Measurements from ENCODE around the gene RAB23. TPM values are rescaled to one million over a fixed set of nuclear protein-coding genes. Genes with fewer than 3 reads are reported as not detected.

RAB23 gene
- total RNA-seq, 6 donors from 2014 or later: 6.3 to 19.7 (median 9.1) TPM

DNA sequence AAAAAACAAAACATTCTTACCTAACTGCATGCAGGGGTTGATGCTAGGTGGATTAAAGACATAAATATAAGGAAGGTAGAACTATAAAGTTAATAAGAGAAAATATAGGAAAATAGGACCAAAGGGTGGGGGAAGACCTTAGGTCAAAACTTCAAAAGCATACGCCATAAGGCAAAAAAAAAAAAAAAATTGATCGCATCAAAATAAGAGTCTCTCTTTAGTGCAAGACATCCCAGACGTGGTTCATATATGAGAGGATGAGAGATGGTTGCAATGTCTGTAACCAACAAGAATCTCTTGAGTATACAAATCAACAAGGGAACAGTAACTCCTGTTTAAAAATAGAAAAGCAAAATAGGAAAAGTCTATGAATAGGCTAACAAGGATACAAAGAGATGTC lies 41.5 kb downstream of the RAB23 start:
- TF ChIP-seq, protein P1, sequence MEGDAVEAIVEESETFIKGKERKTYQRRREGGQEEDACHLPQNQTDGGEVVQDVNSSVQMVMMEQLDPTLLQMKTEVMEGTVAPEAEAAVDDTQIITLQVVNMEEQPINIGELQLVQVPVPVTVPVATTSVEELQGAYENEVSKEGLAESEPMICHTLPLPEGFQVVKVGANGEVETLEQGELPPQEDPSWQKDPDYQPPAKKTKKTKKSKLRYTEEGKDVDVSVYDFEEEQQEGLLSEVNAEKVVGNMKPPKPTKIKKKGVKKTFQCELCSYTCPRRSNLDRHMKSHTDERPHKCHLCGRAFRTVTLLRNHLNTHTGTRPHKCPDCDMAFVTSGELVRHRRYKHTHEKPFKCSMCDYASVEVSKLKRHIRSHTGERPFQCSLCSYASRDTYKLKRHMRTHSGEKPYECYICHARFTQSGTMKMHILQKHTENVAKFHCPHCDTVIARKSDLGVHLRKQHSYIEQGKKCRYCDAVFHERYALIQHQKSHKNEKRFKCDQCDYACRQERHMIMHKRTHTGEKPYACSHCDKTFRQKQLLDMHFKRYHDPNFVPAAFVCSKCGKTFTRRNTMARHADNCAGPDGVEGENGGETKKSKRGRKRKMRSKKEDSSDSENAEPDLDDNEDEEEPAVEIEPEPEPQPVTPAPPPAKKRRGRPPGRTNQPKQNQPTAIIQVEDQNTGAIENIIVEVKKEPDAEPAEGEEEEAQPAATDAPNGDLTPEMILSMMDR (IDR thresholded peaks at IDR 0.05): no peak
- no peak for TF ChIP-seq POLR2A (IDR thresholded peaks at IDR 0.05)
- no peak for TF ChIP-seq POLR2AphosphoS5 (IDR thresholded peaks at IDR 0.05)
- no peak for TF ChIP-seq EP300 (IDR thresholded peaks at IDR 0.05)
- WGBS, 2 donors: 84 to 90% methylated on average over 3 of the region's 3 CpGs
- Histone ChIP-seq H3K27ac (peak overlapping the region in 1 of 4 donors; percentile 61), H3K4me3 (no peak overlapping the region), H3K9me3 (no peaks in the 10 kb centered on the region), H3K4me1 (peaks cover 0 to 4% (median 0%) of the 10 kb centered on the region in 4 donors), H3K27me3 (no peaks in the 10 kb centered on the region), H3K36me3 (peaks cover 0 to 21% (median 0%) of the 10 kb centered on the region in 4 donors)
- ATAC-seq (ENCODE audit: low FRiP score in 2 of 2) (no peak), DNase-seq (no peak)

DNA sequence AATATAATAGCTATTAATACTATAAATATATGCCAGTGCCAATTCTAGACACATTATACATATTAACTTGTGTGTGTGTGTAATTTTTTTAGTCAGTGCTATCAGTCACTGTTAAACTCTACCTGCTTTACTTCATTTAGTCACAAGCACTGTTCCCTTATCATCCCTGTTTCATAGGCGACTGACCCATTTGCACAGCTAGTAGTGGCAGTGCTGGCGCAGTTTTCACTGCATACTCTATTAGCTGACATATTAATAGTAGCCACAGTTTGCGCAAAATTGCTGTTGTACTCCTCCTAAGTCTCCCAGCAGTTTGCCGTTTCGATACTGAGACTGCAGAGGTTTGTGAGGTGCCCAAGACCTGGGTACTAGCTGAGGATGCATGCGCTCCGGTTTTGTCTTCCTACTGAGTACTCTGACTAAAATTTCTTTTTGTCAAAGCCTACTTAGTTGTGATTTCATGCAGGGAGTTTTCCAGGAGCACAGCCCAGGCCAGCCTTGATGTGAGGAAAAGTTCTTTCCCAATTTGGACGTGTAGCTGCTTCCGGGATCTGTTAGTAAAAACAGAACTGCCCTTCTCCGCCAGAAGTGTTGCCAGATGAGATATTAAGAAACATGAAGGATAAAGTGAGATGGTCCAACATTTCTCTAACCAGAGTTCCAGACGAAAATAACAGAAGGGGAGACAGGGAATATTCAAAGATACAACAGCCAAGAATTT lies 44.4 kb downstream of the RAB23 start:
- Histone ChIP-seq H3K27me3 (no peaks in the 10 kb centered on the region), H3K9me3 (no peaks in the 10 kb centered on the region), H3K4me3 (no peak overlapping the region), H3K4me1 (peaks cover 0 to 10% (median 6%) of the 10 kb centered on the region in 4 donors), H3K27ac (peak overlapping the region in 3 of 4 donors; percentile 22 to 71 (median 59)), H3K36me3 (peaks cover 0 to 6% (median 0%) of the 10 kb centered on the region in 4 donors)
- ATAC-seq (ENCODE audit: low FRiP score in 2 of 2): peak in 1 of 2 donors; percentile 77
- DNase-seq: no peak
- 73 to 82% methylated on average over 11 of the region's 11 CpGs for WGBS, 2 donors
- TF ChIP-seq POLR2AphosphoS5 (IDR thresholded peaks at IDR 0.05) (peak in 1 of 2 donors; percentile 23), POLR2A (IDR thresholded peaks at IDR 0.05) (no peak)

DNA sequence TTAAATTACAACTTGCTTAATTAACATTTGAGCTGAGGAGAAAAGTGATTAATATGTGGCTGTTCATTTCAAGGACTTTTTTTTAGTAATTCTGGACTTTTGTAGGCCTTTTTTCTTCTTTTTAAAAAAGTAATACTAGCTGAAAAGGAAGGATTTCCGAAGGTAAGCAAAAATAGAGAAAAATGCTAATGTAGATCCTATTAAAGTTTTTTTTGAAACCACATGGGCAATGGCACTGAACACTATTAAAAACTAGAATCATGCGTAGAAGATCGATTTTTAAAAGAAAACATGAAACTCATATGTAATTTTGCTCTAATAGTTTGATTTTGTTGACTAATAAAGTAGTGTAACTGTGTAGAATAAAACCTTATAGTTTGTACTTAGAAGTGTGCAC lies 47.6 kb downstream of the RAB23 start:
- H3K4me3 ChIP-seq: no peak overlapping the region
- H3K27ac ChIP-seq: peak overlapping the region in 2 of 4 donors; percentile 4 to 38
- no peaks in the 10 kb centered on the region for H3K36me3 ChIP-seq
- no peaks in the 10 kb centered on the region for H3K9me3 ChIP-seq
- no peaks in the 10 kb centered on the region for H3K27me3 ChIP-seq
- WGBS, 2 donors: 89 to 91% methylated on average over 3 of the region's 3 CpGs
- H3K4me1 ChIP-seq: peaks cover 6 to 20% (median 8%) of the 10 kb centered on the region in 4 donors
- ATAC-seq (ENCODE audit: low FRiP score in 2 of 2) (no peak), DNase-seq (no peak)
- TF ChIP-seq POLR2A (IDR thresholded peaks at IDR 0.05) (no peak), EP300 (IDR thresholded peaks at IDR 0.05) (no peak), POLR2AphosphoS5 (IDR thresholded peaks at IDR 0.05) (no peak)
- TF ChIP-seq, protein P1 (IDR thresholded peaks at IDR 0.05): no peak

DNA sequence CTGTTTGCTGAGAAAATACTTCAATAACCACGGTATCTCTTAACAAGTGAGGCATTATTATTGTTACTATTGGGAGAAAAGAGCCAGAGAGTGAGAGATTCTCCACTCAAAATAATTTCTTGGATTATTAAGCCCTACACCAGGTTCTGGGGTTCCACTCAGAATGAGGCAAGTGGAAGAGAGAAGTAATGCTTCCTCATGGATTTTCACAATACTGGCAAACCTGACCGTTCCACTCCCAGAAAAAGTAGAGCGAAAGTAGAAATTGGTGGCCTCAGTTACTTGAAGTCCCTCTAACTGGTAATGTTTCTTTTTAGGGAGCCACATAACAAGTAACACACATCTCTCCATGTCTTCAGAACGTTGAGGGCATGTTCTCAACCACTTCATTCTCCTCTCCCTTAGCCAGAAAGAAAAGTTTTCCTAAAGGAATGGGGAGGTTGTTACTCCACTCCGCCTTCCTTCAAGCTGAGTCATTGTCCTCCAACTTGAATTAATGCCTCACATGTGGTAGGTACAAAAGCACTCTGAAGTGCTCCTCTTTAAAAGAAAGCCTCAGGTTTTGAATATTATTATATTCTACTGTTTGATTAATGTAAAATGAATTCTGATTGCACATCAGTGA lies 48.1 kb downstream of the RAB23 start:
- peak overlapping the region; percentile 4 to 92 (median 31) for H3K27ac ChIP-seq

More for the DNA sequence above, 48.1 kb downstream of the RAB23 start:
- no peaks in the 10 kb centered on the region for H3K27me3 ChIP-seq
- peaks cover 6 to 20% (median 7%) of the 10 kb centered on the region in 4 donors for H3K4me1 ChIP-seq
- ATAC-seq (ENCODE audit: low FRiP score in 2 of 2) (peak in 1 of 2 donors; percentile 26), DNase-seq (no peak)
- no peaks in the 10 kb centered on the region for H3K36me3 ChIP-seq
- WGBS, 2 donors: 60 to 64% methylated on average over 5 of the region's 5 CpGs
- H3K4me3 ChIP-seq: peak overlapping the region in 3 of 4 donors; percentile 71 to 79 (median 73)
- no peaks in the 10 kb centered on the region for H3K9me3 ChIP-seq
- TF ChIP-seq POLR2AphosphoS5 (IDR thresholded peaks at IDR 0.05) (no peak), EP300 (IDR thresholded peaks at IDR 0.05) (no peak), POLR2A (IDR thresholded peaks at IDR 0.05) (no peak)
- TF ChIP-seq, protein P1 (IDR thresholded peaks at IDR 0.05): no peak

All from upper lobe of left lung (tissue), 6 donors.